Ovary (tissue), 3 donors: ENCODE measurements around the gene PPP2R5C.

ENCODE experiments used
- EP300 ChIP-seq: sonication (generic); formaldehyde crosslinking; IDR thresholded peaks from one replicate; pipeline ENCODE4 v1.6.1; 2017; ENCODE audit warnings: antibody characterized with exemption
- POLR2A ChIP-seq: fragments of 450-650 bp; IDR thresholded peaks from one replicate; pipeline ENCODE4 v1.6.1; 2017; ENCODE audit warnings: antibody characterized with exemption, mild to moderate bottlenecking, moderate library complexity
- TF ChIP-seq, protein P1 (sequence below), 3 donors: fragments of 450-650 bp in 2 of 3; fragments of 200-600 bp in 1 of 3; IDR thresholded peaks; one replicate each; pipeline versions ENCODE4 v1.5.1 to v1.8.0; 2016 to 2022; ENCODE audit warnings: antibody characterized with exemption in 3 of 3, mild to moderate bottlenecking in 1 of 3
- donor health status: DM: no; HTN: no; CAD: no.

- TF ChIP-seq, protein P1, sequence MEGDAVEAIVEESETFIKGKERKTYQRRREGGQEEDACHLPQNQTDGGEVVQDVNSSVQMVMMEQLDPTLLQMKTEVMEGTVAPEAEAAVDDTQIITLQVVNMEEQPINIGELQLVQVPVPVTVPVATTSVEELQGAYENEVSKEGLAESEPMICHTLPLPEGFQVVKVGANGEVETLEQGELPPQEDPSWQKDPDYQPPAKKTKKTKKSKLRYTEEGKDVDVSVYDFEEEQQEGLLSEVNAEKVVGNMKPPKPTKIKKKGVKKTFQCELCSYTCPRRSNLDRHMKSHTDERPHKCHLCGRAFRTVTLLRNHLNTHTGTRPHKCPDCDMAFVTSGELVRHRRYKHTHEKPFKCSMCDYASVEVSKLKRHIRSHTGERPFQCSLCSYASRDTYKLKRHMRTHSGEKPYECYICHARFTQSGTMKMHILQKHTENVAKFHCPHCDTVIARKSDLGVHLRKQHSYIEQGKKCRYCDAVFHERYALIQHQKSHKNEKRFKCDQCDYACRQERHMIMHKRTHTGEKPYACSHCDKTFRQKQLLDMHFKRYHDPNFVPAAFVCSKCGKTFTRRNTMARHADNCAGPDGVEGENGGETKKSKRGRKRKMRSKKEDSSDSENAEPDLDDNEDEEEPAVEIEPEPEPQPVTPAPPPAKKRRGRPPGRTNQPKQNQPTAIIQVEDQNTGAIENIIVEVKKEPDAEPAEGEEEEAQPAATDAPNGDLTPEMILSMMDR (IDR thresholded peaks at IDR 0.05) = no peak
- no peak for TF ChIP-seq POLR2A
- no peak for TF ChIP-seq EP300
Measured at GRCh38 chr14:101735453-101735852, 26.1 kb upstream of the PPP2R5C start.
